Measurements from ENCODE around the gene FOLR3. TPM values are rescaled to one million over a fixed set of nuclear protein-coding genes. Genes with fewer than 3 reads are reported as not detected.

The FOLR3 gene
- total and polyA plus RNA-seq, 2 of the 4 experiments (the other 2 are of a cell fraction): 0.29 to 0.36 TPM

GRCh38 chr11:72122607-72123006, 12.9 kb upstream of the FOLR3 start:
- H4K5ac ChIP-seq (ENCODE audit: low read depth, low read length): no peak overlapping the region
- H3K4me2 ChIP-seq (ENCODE audit: low read depth, low read length): no peak overlapping the region
- no peak overlapping the region for H2AK5ac ChIP-seq (ENCODE audit: low read depth, low read length)
- no CpG with 5 or more reads among the region's 1 CpG for WGBS, 2 experiments (ENCODE audit: extremely low coverage in 2 of 2, insufficient read length in 1 of 2)
- no peak for DNase-seq
- no peak overlapping the region for H2BK5ac ChIP-seq (ENCODE audit: low read depth, low read length, poor library complexity, severe bottlenecking)
- H3K9me1 ChIP-seq (ENCODE audit: insufficient read depth, low read length): no peaks in the 10 kb centered on the region
- peaks cover 2% of the 10 kb centered on the region; the same call in 1 of the 2 replicates for H3K27me3 ChIP-seq (ENCODE audit: control insufficient read depth, insufficient read depth, low read length)
- no peaks in the 10 kb centered on the region for H3K4me1 ChIP-seq (ENCODE audit: control insufficient read depth, insufficient read depth, low read length)
- no peak overlapping the region for H2BK20ac ChIP-seq (ENCODE audit: low read depth, low read length)
- no peak for TF ChIP-seq CHD1 (IDR thresholded peaks at IDR 0.05; ENCODE audit: low read depth, low read length)
- no peak for TF ChIP-seq SMC3 (IDR thresholded peaks at IDR 0.05; ENCODE audit: low read depth, low read length)
- no peak for TF ChIP-seq RCOR1 (IDR thresholded peaks at IDR 0.05; ENCODE audit: insufficient replicate concordance, low read length)
- no peak for TF ChIP-seq USF2 (IDR thresholded peaks at IDR 0.05; ENCODE audit: low read depth, low read length)
- TF ChIP-seq MXI1 (IDR thresholded peaks at IDR 0.05; ENCODE audit: borderline replicate concordance, low read depth, low read length): no peak
- TF ChIP-seq FOS (IDR thresholded peaks at IDR 0.05; ENCODE audit: low read depth, low read length): no peak
- TF ChIP-seq ELK1 (IDR thresholded peaks at IDR 0.05; ENCODE audit: borderline replicate concordance, low read depth, low read length): no peak
- TF ChIP-seq RFX5 (IDR thresholded peaks at IDR 0.05; ENCODE audit: low read depth, low read length): no peak
- no peak for TF ChIP-seq MAZ (IDR thresholded peaks at IDR 0.05; ENCODE audit: borderline replicate concordance, low read depth, low read length)
- no peak for TF ChIP-seq CTCF (conservative IDR thresholded peaks at IDR 0.05; ENCODE audit: low read depth, low read length)
- no peak for TF ChIP-seq RAD21 (IDR thresholded peaks at IDR 0.05; ENCODE audit: low read length)
- TF ChIP-seq BHLHE40 (IDR thresholded peaks at IDR 0.05; ENCODE audit: low read depth, low read length): no peak
- no peak for TF ChIP-seq NFE2L2 (IDR thresholded peaks at IDR 0.05; ENCODE audit: low read depth, low read length)
- no peak for TF ChIP-seq MAFK (IDR thresholded peaks at IDR 0.05; ENCODE audit: low read depth, low read length)
- H3K9ac ChIP-seq (ENCODE audit: low read depth, low read length): no peak overlapping the region
- no peak overlapping the region for H2AK9ac ChIP-seq (replicated peaks; ENCODE audit: low read depth, low read length, poor library complexity)
- in situ Hi-C loops (cut with MboI; ENCODE audit: low sequenced_read_pairs) (no loop called here), dilution Hi-C loops (cut with HindIII; ENCODE audit: low sequenced_read_pairs, unreplicated experiment) (no loop called here), intact Hi-C loops (cut with micrococcal nuclease) (no loop called here)
- no peaks in the 10 kb centered on the region for H3K79me1 ChIP-seq (ENCODE audit: low read depth in 1 of 2, low read length in 2 of 2)
- H3K9me3 ChIP-seq (ENCODE audit: control insufficient read depth, insufficient read depth, low read length): no peaks in the 10 kb centered on the region
- no peak overlapping the region for H4K91ac ChIP-seq (ENCODE audit: insufficient read depth, low read depth, low read length)
- no peak overlapping the region for H2BK15ac ChIP-seq (ENCODE audit: low read depth, low read length)
- ChIA-PET POLR2A (ENCODE audit: unreplicated experiment) (no interaction called here), CTCF (no interaction called here)
- H3K27ac ChIP-seq (ENCODE audit: insufficient read depth, low read length): no peak overlapping the region
- no peaks in the 10 kb centered on the region for H3K36me3 ChIP-seq (ENCODE audit: control insufficient read depth, insufficient read depth, low read length)
- no peak overlapping the region for H3K23ac ChIP-seq (ENCODE audit: low read depth, low read length)
- H3K4ac ChIP-seq (ENCODE audit: low read depth, low read length): no peak overlapping the region
- no peak overlapping the region for H2AFZ ChIP-seq (replicated peaks; ENCODE audit: low read length, poor library complexity)
- no peak overlapping the region for H3K56ac ChIP-seq (ENCODE audit: extremely low read depth, insufficient read depth, low read length)
- no peak overlapping the region for H2BK120ac ChIP-seq (ENCODE audit: low read depth, low read length)
- ATAC-seq (ENCODE audit: low read depth): no peak
- H4K20me1 ChIP-seq (ENCODE audit: insufficient read depth, low read length): no peaks in the 10 kb centered on the region
- no peak overlapping the region for H3K4me3 ChIP-seq (ENCODE audit: insufficient read depth, low read depth, low read length)
- no TSS peak for BruUV-seq (replicated peaks)
- H4K8ac ChIP-seq (ENCODE audit: low read depth in 2 of 2, low read length in 2 of 2): no peak overlapping the region
- H3K18ac ChIP-seq (ENCODE audit: low read depth, low read length): no peak overlapping the region
- H3K14ac ChIP-seq (replicated peaks; ENCODE audit: low read depth, low read length): no peak overlapping the region

Measured in IMR-90 (cell line).